HG03354 (cell line): ENCODE data around the gene ATP6V1F.

Source experiments
- ATAC-seq: cut with Tn5 transposase; IDR thresholded peaks from one replicate; pipeline ENCODE4 v1.9.1; 2021; ENCODE audit warnings: mild to moderate bottlenecking; ENCODE audit not compliant: unreplicated experiment, poor library complexity, severe bottlenecking

Gene ATP6V1F

GRCh38 chr7:128879939-128880746 lies 17.5 kb downstream of the ATP6V1F start:
- ATAC-seq, result no peak

GRCh38 chr7:128880791-128881457 lies 18.3 kb downstream of the ATP6V1F start:
- no peak for ATAC-seq

DNA sequence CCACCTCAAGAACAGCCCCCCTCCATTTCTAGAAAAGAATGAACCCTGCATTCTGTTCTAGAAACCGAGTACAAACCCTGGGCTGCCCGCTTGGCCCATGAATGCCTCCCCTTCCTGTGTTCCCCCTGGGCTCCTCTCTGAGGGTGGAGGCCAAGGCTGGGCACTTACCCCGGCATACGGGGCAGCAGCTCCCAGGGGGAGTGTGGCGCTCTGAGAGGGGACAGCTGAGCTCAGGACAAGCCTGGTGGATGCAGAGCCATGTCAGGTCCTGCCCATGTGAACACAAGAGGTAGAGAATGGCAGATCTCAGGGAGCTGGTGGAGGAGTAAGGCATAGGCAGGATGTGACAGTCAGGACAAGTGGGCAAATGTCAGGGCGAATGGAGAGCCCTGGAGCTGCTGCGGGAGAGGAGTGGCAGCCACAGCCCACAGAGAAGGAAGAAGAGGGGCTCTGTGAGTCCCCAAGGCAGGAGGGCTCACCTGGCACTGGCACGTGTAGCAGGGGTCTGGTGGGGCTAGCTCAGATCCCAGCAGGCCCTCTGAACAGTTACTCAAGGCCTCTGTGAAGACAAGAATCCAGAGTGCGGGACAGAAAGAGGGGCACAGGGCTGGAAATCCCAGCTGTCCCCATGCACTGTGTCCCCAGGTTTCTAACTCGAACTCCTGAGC lies 18.9 kb downstream of the ATP6V1F start:
- ATAC-seq, result no peak

DNA sequence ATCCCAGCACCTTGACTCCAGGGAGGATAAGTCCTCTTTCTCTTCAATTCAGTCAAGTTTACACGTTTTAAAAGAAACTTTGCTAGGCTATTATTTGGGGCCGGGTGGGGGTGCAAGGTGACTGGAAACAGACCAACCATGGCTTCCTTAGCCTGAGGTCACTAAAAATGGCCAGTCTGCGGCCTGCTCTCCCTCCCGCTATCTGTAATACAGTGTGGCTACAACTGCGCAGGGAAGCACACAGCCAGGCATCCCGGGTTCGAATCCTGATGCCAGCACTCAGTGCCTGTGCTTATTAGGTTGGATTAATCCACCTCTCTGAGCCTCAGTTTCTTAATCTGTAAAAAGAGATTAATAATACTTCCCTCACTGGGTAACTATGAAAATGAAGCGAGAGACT lies 19.5 kb downstream of the ATP6V1F start:
- no peak for ATAC-seq

DNA sequence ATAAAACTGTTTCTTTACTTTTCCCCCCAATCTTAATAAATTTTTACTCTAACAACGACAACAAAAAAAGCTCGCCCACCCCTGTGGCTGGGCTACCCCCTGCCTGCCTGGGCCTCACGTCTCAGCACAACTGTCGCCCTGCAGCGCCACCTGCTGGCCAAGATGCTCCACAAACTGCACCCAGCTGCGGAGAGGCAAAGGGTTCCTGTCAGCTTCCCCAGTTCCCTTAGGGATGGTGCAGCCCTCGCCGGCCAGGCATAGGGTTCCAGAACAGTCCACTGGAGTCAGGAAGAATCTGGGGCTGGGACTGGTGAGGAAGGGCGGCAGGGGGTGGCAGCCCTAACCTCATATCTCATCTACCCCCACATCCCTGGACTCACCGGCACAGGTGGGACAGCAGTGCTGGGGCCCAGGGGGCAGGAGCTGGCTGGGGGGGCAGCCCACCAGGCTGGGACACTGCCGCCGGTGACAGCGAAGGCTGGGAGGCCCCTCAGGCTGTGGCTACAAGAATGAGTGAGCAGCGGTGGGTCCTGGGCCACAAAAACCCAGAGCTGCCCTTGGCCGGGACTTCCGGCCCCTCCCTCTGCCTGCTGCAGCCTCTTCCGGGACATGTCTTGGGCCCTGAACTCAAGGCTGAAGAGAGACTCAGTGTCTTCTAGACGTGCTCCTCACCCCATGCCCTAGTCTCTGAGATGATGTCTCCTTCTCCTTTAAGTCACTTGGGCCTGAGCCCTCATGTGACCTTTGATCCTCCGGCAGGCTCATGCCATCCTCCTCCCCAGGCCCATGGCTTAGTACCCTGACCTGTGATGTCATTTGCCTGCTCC lies 21.2 kb downstream of the ATP6V1F start:
- peak; percentile 85 for ATAC-seq

DNA sequence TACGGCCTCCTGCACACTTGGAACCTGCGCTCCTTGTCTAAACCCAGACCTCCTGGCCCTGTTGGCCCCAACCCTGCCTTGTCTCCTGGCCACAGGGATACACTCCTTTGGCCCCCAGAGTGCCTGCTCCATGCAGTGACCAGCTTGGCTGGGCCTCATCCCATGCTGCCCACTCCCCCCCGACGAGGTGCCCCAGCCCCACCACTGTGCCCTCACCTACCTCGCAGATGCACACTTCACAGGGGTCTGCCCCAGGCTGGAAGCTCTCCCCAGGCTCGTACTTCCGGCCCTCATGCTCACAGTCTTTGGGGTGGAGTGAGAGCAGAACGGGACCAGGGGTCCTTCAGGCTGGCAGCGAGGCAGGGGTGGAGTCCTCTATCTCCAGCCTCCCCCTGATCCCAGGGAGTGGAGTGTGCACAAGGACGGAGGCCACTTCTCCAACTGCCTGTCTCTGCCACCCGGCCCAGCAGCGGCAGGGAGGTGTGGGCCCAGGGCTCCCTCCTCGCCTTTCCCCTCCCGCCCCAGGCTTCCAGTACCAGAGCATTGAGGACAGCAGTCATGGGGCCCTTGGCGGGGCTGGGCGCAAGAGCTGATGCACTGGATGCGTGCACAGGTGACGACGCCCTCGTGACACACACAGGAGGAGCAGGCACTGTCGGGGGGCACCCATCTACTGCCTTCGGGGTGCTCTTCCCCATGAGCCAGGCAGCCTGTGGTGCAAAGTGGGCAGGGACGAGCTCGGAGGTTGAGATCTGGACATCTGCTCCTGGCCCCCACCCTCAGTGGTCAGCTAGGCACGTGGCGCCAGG lies 22.1 kb downstream of the ATP6V1F start:
- ATAC-seq, result no peak

DNA sequence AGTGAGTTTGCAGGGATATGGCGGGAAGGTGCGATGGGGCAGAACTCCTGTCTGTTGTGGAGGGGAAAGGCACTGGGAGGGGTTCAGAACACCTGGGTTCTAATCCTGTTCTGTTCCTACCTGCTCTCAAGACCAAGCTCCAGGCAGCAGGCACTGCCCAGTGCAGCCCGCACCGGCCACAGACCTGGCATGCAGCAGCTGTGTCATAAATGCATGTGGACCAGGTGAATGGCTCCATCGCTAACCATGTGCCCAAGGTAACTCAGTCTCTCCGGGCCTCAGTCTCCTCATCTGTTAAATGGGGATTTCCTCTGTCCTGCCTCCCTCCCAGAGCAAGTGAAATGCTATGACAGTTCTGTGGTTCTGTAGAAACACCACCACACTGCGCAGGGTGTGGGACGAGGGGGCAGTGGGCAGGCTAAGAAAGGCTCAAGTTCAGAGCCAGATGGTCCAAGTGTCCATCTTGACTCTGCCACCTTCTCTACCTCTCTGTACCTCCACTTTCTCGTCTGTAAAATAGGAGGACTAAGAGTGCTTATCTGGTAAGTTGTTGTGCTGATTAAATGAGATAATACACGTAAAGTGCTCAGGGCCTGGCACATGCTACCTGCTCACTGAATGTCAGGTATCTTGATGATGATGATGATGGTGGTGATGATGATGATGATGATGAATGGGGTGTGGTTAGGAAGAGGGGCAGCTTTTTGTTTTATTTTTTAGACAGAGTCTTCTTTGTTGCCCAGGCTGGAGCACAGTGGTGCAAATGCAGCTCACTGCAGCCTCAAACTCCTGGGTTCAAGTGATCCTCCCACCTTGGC lies 22.9 kb downstream of the ATP6V1F start:
- no peak for ATAC-seq

DNA sequence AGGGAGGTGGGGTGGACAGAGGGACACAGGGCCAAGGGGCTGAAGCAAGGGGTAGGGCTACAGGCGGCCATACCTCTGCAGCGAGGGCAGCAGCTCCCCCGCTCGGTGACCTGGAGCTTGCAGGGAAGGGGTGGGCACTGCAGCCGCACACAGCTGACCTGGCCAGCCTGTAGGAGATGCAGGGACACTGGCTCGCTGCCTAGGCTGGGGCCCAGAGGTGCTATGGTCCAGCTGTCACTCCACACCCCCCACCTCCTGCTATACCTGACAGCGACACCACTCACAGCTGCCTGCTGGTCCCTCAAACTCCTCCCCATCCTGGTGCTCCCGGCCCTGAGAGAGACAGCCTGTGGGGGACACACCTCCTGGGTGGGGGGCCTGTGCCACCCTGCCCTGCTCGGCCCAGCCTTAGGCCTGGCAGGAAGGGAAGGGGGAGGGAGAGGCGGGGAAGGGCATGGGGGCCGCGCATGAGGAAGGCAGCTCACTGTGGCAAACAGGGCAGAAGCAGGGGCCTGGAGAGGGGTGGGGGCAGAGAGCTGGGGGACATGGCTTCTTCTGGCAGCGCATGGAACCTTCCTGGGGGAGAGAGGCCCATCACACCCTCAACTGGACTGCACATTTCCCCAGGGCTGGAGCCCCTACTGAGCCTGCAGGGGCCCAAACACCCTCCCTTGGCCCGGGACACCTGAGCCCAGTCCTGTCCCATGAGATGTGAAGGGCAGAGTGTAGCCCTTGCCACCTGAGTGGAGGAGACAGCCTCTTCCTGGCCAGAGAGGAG lies 23.9 kb downstream of the ATP6V1F start:
- ATAC-seq, result no peak

- no peak for ATAC-seq
These were observed 24.7 kb downstream of the ATP6V1F start for GRCh38 chr7:128887169-128888038.

DNA sequence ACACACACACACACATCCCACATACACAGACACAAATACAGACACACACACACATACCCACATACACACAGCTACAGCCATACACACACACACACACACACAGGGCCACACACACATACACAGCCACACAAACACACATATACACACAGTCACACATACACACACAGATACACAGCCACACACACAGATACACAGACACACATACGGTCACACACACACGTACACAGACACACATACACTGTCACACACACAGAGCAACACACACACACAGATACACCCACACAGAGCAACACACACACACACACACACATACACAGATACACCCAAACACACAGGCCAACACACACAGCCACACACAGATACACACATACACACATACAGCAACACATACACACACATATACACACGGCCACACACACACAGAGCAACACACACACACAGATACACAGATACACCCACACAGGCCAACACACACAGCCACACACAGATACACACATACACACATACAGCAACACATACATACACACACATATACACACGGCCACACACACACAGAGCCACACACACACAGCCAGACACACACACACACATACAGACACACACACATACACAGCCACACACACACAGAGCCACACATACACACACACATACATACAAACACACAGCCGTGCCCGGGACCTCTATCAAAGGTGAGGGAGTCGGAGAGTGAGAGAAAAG lies 25.5 kb downstream of the ATP6V1F start:
- no peak for ATAC-seq

DNA sequence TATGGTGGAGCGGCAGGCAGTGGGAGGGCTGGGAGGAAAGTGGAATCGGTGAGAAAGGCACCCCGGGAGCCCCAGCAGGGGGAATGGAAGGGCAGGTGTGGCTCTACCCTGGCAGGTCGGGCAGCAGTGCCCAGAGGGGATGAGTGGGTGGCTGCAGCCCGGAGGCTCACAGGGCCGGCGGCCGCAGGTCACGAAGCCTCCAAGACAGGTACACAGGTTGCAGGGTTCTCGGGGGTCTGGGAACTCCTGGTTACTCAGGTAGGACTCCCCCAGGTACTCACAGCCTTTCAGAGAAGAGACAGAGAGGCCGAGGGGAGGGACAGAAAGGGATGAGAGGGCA lies 26.1 kb downstream of the ATP6V1F start:
- no peak for ATAC-seq

GRCh38 chr7:128889121-128889520 lies 26.5 kb downstream of the ATP6V1F start:
- no peak for ATAC-seq

- no peak for ATAC-seq
These were observed 27.9 kb downstream of the ATP6V1F start for GRCh38 chr7:128890306-128891109.

DNA sequence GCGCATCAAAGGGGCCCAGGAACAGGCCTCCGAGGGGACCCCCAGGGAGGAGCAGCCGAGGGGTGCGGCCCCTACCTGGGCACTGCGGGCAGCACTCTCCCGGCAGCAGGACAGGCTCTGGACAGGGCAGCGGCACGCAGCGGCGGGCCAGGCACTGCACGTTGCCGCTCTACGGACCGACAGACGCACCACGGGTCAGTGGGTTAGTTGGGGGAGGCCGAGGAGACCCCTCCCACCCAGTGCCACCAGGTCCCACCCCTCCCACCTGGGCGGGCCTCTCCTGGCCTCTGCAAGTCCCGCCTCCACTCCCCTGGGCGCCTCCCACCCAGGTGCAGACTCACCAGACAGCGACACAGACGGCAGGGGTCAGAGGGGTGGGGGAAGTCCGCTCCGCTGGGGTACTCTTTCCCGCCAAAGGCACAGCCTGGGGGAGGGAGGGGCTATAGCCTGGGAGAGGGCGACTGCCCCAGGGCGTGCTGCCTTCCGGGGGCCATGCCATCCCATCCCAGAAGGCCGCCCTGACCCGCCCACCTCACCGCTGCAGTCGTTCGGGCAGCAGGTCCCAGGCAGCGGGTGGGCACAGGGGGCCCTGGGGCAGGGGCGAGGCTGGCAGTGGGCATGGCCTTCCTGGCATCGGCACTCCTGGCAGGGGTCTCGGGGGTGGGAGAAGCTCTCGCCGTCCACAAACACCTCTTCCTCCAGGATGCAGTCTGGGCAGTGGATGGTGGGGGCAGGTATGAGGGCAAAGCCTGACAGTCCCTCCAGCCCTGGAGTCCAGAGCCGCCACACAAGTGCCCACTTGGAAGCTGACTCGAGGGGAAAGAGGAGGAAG lies 28.7 kb downstream of the ATP6V1F start:
- ATAC-seq, result no peak

DNA sequence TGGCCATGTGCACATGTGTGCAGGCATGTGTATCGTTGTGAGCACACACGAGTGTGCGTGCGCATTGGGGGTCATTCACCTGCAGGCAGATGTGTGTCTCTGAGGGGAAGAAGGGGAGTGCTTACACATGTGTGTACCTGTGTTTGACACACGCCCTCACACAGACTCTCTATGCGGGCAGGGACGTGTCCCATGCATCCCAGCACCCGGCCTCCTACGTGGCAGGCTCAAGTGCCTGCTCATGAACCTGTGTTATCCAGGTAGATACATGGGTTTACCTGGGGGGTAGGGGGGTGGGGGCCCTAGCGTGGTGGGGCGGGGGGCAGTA lies 29.2 kb downstream of the ATP6V1F start:
- no peak for ATAC-seq
